Muscle of leg (tissue), 16 donors: ENCODE data around the gene RTN1. TPM values are rescaled to one million over a fixed set of nuclear protein-coding genes. Genes with fewer than 3 reads are reported as not detected.

Experiments
- DNase-seq: peaks from one replicate; pipeline ENCODE4 v3.0.0; 2013
- H3K27ac ChIP-seq: one replicate; pipeline ENCODE4 v1.5.1; 2013; ENCODE audit warnings: mild to moderate bottlenecking, low read length, control low read depth
- H3K27me3 ChIP-seq: one replicate; pipeline ENCODE4 v1.6.1; 2013; ENCODE audit warnings: low read length; ENCODE audit not compliant: control insufficient read depth, insufficient read depth
- H3K36me3 ChIP-seq: one replicate; pipeline ENCODE4 v1.6.1; 2013; ENCODE audit warnings: low read length; ENCODE audit not compliant: control insufficient read depth, insufficient read depth
- H3K4me1 ChIP-seq: one replicate; pipeline ENCODE4 v1.6.1; 2013; ENCODE audit warnings: low read length; ENCODE audit not compliant: control insufficient read depth, insufficient read depth
- H3K4me3 ChIP-seq: one replicate; pipeline ENCODE4 v1.5.1; 2013; ENCODE audit warnings: low read length, control low read depth
- H3K9me3 ChIP-seq: replicated peaks from 2 replicates; pipeline ENCODE4 v1.6.1; 2013; ENCODE audit warnings: low read depth, low read length; ENCODE audit not compliant: control insufficient read depth
- WGBS: methylation state at CpG from one replicate; pipeline ENCODE4 v1.1.5; 2013; ENCODE audit warnings: missing lambda C conversion rate; ENCODE audit not compliant: insufficient coverage; 5-methylcytosine and 5-hydroxymethylcytosine counted together
- long read RNA-seq, 11 donors: transcript quantifications; one replicate each; lab custom pipeline, GENCODE V29; 2026
- polyA plus RNA-seq, 8 donors: library from polyadenylated mRNA; unstranded; fragments of 120-200 nt; gene quantifications; one replicate each; pipeline versions ENCODE4 v1.2.1 to v1.2.3, GENCODE V29; 2013; ENCODE audit warnings: inconsistent platforms in 1 of 8, low replicate concordance in 1 of 8; ENCODE audit not compliant: insufficient read length in 8 of 8, insufficient read depth in 1 of 8
- total RNA-seq: library from RNA; stranded (reverse); fragments of 120-200 nt; gene quantifications from one replicate; pipeline ENCODE4 v1.2.4, GENCODE V29; 2013

The RTN1 gene, protein sequence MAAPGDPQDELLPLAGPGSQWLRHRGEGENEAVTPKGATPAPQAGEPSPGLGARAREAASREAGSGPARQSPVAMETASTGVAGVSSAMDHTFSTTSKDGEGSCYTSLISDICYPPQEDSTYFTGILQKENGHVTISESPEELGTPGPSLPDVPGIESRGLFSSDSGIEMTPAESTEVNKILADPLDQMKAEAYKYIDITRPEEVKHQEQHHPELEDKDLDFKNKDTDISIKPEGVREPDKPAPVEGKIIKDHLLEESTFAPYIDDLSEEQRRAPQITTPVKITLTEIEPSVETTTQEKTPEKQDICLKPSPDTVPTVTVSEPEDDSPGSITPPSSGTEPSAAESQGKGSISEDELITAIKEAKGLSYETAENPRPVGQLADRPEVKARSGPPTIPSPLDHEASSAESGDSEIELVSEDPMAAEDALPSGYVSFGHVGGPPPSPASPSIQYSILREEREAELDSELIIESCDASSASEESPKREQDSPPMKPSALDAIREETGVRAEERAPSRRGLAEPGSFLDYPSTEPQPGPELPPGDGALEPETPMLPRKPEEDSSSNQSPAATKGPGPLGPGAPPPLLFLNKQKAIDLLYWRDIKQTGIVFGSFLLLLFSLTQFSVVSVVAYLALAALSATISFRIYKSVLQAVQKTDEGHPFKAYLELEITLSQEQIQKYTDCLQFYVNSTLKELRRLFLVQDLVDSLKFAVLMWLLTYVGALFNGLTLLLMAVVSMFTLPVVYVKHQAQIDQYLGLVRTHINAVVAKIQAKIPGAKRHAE
- total RNA-seq, result 1.2 TPM
- polyA plus RNA-seq, result 1 to 10 TPM; 1.6 to 4.6 (median 2.0) TPM
- long read RNA-seq, donor 1, result 0 reads
- long read RNA-seq, donor 2, result 0 reads
- long read RNA-seq, donor 3, partial matches to known transcripts, result 0 of 1 reads
- long read RNA-seq, donor 3, other reads (novel, unspliced or antisense), result 0 of 1 reads
- long read RNA-seq, donor 4, partial matches to known transcripts, result 0 of 1 reads
- long read RNA-seq, donor 4, other reads (novel, unspliced or antisense), result 0 of 1 reads
- long read RNA-seq, donor 5, partial matches to known transcripts, result 0 of 1 reads
- long read RNA-seq, donor 5, other reads (novel, unspliced or antisense), result 0 of 1 reads
- long read RNA-seq, donor 6, result 0 reads
- long read RNA-seq, donor 7, partial matches to known transcripts, result 0 of 1 reads
- long read RNA-seq, donor 7, other reads (novel, unspliced or antisense), result 0 of 1 reads
- long read RNA-seq, donor 8, partial matches to known transcripts, result 0 of 1 reads
- long read RNA-seq, donor 8, other reads (novel, unspliced or antisense), result 0 of 1 reads
- long read RNA-seq, donor 9, result 0 reads
- long read RNA-seq, donor 10, result 0 reads
- long read RNA-seq, donor 11, partial matches to known transcripts, result 0 of 1 reads
- long read RNA-seq, donor 11, other reads (novel, unspliced or antisense), result 0 of 1 reads

DNA sequence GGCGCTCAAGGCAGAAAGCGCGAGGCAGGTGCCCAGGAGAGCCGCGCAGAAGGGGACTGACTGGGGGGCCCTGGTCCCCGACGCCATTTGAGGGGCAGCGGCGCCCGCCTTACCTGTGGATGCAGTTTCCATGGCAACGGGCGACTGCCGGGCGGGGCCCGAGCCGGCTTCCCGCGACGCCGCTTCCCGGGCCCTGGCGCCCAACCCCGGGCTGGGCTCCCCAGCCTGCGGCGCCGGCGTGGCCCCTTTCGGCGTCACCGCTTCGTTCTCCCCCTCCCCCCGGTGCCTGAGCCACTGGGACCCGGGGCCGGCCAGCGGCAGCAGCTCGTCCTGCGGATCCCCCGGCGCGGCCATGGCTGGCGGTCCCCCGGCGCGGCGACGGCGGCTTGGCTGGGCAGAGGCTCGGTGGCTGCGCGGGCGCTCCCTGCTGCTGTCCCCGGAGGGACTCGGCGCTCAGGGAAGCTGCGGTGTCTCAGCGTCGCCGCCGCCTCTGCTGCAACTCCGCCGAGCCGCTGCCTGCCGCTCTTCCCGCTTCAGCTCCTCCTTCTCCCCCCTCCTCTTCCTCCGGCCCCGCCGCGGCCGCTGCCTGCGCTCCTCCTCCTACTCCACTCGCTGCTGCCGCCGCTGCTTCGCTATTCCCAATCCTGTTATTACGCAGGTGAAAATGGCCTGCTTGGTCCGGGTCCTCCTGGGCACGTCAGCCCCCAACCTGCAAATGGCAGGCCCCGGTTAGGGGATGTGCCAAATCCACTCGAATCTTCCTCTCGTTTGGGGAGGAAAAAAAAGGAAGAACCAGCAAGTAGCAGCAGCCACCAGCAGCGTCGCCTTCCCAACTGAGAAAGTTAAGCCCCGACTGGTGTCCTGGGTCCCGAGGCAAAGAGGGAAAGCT is at the start of gene RTN1:
Gene RTN1 (minus strand): TSS at position 500 of the 889 bp plus-strand sequence. CDS start 146 bp downstream, at position 354.
- H3K27me3 ChIP-seq, result peaks cover 27% of the 10 kb centered on the region
- H3K4me1 ChIP-seq, result peaks cover 11% of the 10 kb centered on the region
- peak within 1 kb of the TSS; percentile 55 for H3K4me3 ChIP-seq
- H3K27ac ChIP-seq, result no peak within 1 kb of the TSS
- WGBS, result 0% methylated on average over 80 of the region's 84 CpGs
- no peaks in the 10 kb centered on the region for H3K36me3 ChIP-seq
- no peaks in the 10 kb centered on the region for H3K9me3 ChIP-seq
- DNase-seq, result peak; percentile 68

DNA sequence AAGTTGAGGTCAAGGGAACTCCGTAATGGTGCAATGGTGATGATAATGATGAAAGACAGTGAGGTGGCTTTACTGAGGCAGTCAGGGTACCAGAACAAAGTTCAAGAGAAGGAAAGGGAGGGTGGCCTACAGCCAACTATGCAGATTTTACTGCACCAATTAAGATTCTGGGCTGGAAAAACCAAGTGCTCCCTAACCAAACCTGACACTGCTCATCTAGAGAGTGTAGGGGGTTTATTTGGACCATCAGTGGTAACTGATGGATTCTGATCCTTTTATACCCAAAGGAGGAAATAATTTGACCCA is 49.8 kb upstream of the RTN1 start:
- WGBS, result no CpG with 5 or more reads among the region's 1 CpG
- Histone ChIP-seq H3K4me1 (peaks cover 6% of the 10 kb centered on the region), H3K27me3 (peaks cover 11% of the 10 kb centered on the region), H3K27ac (no peak overlapping the region), H3K36me3 (no peaks in the 10 kb centered on the region), H3K4me3 (peak overlapping the region; percentile 8), H3K9me3 (no peaks in the 10 kb centered on the region)
- no peak for DNase-seq

DNA sequence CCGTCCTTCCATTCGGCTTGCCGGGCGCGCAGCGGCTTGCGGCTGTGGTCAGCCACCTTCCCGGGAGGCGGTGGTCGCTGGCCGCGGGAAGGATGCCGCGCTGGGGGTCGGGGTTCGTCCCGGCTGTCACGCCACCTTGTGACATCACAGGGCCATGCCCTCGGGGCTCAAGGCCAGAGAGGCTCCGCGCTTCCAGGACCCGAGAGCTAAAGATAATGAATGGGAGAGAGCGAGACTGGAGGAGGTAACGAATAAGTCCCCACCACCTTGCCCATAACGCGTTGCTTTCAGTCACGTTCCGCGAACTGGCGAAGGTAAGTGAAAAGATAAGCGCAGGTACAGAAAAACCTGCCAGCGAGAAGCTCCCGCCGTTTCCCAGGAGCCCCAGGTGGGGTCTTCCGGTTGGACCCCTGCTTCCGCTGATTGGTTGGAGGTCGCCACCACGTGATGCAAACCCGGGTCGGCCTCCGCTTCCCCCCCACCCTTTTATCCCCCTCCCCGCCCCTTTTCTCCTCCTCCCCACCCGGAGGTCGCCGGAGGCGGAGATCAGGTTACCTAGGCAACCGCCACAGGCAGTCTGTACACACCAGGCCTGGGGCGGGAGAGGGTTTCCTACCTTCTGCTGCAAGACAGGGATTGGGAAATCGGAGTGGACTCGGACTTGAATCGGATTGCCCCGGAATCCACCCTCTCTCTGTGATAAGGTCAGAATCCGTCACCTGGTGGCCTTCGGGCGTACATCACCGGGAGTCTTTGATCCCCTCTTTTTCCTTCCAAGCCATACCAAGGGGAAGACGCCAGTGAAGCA is 49.2 kb upstream of the RTN1 start, which contains the start of gene LRRC9:
Gene LRRC9 (plus strand): TSS at position 575 of the 808 bp plus-strand sequence.
- peak within 1 kb of the TSS; percentile 60 for H3K4me3 ChIP-seq
- no peaks in the 10 kb centered on the region for H3K9me3 ChIP-seq
- peaks cover 11% of the 10 kb centered on the region for H3K27me3 ChIP-seq
- under 1% methylated on average over 26 of the region's 57 CpGs for WGBS
- H3K36me3 ChIP-seq, result no peaks in the 10 kb centered on the region
- peak; percentile 69 for DNase-seq
- no peak within 1 kb of the TSS for H3K27ac ChIP-seq
- peaks cover 6% of the 10 kb centered on the region for H3K4me1 ChIP-seq

DNA sequence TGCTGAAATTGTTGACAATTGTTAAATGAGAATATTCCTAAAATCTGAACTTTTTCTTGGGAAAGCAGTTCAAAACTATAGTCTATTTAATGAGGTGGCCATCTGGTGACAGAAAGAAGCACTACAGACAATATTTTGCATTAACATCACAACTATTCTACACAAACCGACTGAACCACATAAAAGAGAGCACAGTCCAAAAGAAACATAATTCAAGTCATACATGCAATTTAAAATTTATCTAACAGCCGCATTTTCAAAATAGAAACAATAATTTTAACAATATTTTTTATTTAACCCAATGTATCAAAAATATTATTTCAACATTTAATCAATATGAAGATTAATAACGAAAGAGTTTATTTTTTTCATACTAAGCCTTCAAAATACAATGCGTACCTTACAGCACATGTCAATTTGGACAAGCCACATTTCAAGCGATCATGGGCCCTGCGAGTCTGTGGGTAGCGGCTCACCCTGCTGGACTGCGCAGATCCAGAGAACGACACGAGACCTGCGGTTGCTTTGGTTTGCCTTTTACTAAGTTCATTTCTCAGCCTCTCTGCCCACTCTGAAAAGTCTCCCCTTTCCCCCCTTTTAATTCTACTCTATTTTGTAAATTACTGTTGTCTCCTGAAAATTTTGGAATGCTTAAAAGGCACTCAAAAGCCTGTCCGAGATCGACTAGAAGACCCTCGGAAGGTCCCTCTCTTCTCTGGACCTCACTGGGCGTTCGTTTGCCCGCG is 48.4 kb upstream of the RTN1 start:
- no peaks in the 10 kb centered on the region for H3K36me3 ChIP-seq
- H3K4me3 ChIP-seq, result peak overlapping the region; percentile 60
- WGBS, result 0% methylated on average over 7 of the region's 18 CpGs
- H3K27me3 ChIP-seq, result peaks cover 11% of the 10 kb centered on the region
- DNase-seq, result peak; percentile 62
- no peaks in the 10 kb centered on the region for H3K9me3 ChIP-seq
- H3K27ac ChIP-seq, result no peak overlapping the region
- H3K4me1 ChIP-seq, result peaks cover 6% of the 10 kb centered on the region

DNA sequence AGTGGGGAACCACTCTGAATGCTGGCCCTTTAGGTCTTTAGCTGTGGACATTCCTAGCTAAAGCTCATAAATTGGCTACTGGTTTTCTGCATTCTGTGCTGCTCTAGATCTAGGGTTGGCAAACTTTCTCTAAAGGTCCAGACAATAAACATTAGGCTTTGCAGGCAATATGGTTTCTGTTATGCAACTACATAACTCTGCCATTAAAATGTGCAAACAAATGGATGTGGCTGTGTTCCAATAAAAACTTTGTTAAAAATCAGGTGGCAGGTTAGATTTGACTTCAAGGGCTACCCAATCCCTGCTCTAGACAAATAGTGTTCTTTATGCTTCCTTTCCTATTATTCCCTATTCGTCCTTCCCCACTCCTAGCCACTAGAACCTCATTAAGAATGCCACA is 42.6 kb upstream of the RTN1 start:
- DNase-seq, result no peak
- Histone ChIP-seq H3K27me3 (no peaks in the 10 kb centered on the region), H3K4me3 (no peak overlapping the region), H3K4me1 (no peaks in the 10 kb centered on the region), H3K36me3 (no peaks in the 10 kb centered on the region), H3K27ac (no peak overlapping the region), H3K9me3 (no peaks in the 10 kb centered on the region)
- no CpG with 5 or more reads among the region's 1 CpG for WGBS

DNA sequence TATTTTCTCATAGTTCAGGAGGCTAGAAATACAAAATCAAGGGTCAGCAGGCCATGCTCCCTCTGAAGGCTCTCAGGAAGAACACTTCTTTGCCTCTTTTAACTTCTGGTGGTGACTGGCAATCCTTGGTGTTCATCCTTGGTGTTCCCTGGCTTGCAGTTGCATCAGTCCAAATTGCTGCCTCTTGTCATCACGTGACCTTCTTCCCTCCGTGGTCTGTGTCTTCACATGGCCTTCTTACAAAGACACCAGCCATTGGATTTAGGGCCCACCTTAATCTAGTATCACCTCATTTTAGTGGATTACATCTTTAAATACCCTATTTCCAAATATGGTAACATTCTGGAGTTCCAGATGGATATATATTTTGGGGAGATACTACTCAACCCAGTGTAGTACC is 41.9 kb upstream of the RTN1 start:
- H3K4me3 ChIP-seq, result no peak overlapping the region
- no peak for DNase-seq
- H3K27me3 ChIP-seq, result no peaks in the 10 kb centered on the region
- H3K27ac ChIP-seq, result no peak overlapping the region
- no peaks in the 10 kb centered on the region for H3K36me3 ChIP-seq
- H3K9me3 ChIP-seq, result no peaks in the 10 kb centered on the region
- WGBS, result 75% methylated on average over 2 of the region's 2 CpGs
- H3K4me1 ChIP-seq, result no peaks in the 10 kb centered on the region

DNA sequence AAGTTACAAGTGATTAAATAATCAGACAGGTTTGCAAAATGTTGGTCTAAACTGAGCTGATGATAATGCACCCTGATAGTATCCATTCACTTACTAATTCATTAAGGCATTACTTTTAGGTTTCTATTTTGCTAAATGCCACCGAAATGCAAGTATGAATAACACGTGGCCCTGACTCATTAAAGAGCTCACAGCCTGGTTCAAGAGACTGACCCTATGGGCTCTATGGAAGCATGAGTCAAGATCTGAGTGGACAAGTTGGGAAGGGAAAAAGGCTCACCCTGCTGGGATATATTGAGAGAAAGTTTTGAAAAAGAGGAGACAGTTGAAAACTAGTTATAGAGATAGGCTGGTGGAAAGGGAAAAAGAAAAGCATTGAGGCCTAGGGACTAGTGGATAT is 34.6 kb upstream of the RTN1 start:
- Histone ChIP-seq H3K27me3 (no peaks in the 10 kb centered on the region), H3K27ac (no peak overlapping the region)
- WGBS, result 86% methylated on average over 2 of the region's 2 CpGs

DNA sequence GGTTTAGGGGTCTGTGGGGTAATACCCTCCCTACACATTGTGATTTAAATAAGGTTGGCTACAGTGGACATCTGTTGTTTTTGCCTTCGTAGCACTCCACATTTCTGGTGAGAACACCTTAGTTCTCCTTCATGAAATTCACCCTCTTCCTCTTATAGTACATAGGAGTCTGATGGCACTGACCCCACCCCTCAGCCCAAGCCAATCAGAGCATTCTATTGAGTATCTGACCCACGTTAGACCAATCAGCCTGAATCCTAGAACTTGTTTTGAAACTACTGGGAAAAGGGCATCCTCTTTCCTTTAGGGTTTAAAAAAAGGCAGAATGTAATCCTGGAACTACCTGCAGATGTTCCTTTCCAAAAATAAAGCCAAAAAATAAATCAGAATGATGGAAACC is 33.6 kb upstream of the RTN1 start:
- Histone ChIP-seq H3K27ac (no peak overlapping the region), H3K4me1 (no peaks in the 10 kb centered on the region), H3K4me3 (no peak overlapping the region), H3K36me3 (no peaks in the 10 kb centered on the region), H3K9me3 (peaks cover 2% of the 10 kb centered on the region), H3K27me3 (no peaks in the 10 kb centered on the region)
- no peak for DNase-seq
- WGBS, result no CpG with 5 or more reads among the region's 2 CpGs

More for the DNA sequence above, 34.6 kb upstream of the RTN1 start:
- H3K9me3 ChIP-seq, result peaks cover 2% of the 10 kb centered on the region
- H3K4me3 ChIP-seq, result no peak overlapping the region
- no peaks in the 10 kb centered on the region for H3K36me3 ChIP-seq
- H3K4me1 ChIP-seq, result no peaks in the 10 kb centered on the region
- DNase-seq, result no peak
